Measurements from ENCODE around the gene NFIB. TPM values are rescaled to one million over a fixed set of nuclear protein-coding genes. Genes with fewer than 3 reads are reported as not detected.

NFIB gene
- total and polyA plus RNA-seq, 10 of the 15 experiments (the other 5 are each of a cell fraction or from before 2014, with no cell fraction given), result under 0.01 to 0.19 (median 0.05) TPM; not detected in 3

DNA sequence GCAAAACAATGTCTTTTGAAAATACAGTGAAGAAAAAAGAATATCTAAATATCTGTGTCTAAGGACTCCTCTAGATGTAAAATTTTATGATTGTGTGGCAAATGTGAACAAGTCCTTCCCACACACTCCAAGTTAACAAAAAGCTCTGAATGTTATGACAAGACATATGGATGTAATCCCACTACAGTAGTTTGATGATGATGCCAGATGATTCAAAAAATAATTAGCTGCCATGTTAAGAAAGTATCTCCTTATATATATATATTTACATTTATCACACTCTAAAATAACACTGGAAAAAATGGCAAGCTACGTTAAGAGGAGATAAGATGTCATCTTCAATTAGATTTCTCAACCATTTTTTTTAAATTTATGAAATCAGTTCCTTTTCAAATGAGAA, 178.5 kb downstream of the NFIB start:
- Histone ChIP-seq H2AFZ (ENCODE audit: control insufficient read depth, low read depth, low read length) (no peak overlapping the region), H3K27ac (ENCODE audit: control insufficient read depth, insufficient read depth) (no peak overlapping the region), H3K9ac (ENCODE audit: control insufficient read depth, insufficient read depth, low read length) (no peak overlapping the region), H3K36me3 (ENCODE audit: control insufficient read depth in 2 of 2, insufficient read depth in 2 of 2, low read length in 1 of 2) (no peaks in the 10 kb centered on the region), H3K27me3 (replicated peaks in 1 of 2; ENCODE audit: control insufficient read depth in 2 of 2, insufficient read depth in 2 of 2, low read length in 1 of 2) (no peaks in the 10 kb centered on the region), H3K4me1 (ENCODE audit: control insufficient read depth, insufficient read depth, low read length) (no peaks in the 10 kb centered on the region), H3K79me2 (ENCODE audit: control insufficient read depth, insufficient read depth, low read length) (no peaks in the 10 kb centered on the region), H3K4me3 (no peak overlapping the region), H3K4me2 (ENCODE audit: control insufficient read depth, insufficient read depth) (no peak overlapping the region), H3K9me3 (replicated peaks; ENCODE audit: control insufficient read depth, insufficient read depth, low read length) (no peaks in the 10 kb centered on the region), H4K20me1 (ENCODE audit: control insufficient read depth, insufficient read depth) (no peaks in the 10 kb centered on the region)
- ChIA-PET RAD21 (ENCODE audit: unreplicated experiment) (no interaction called here), POLR2A (no interaction called here), CTCF (no interaction called here), SMC1A (ENCODE audit: uncharacterized antibody, unreplicated experiment) (interaction anchor here (0.7 kb wide), 1 partner anchor 19 kb away, joined by 3 read pairs; no protein-coding TSS in a partner anchor)
- no TSS peak for BruUV-seq (replicated peaks)
- DNase-seq (ENCODE audit: low read depth, low spot score) (no peak), ATAC-seq (no peak), FAIRE-seq (no peak)
- intact Hi-C loops (cut with micrococcal nuclease; ENCODE audit: unreplicated experiment) (no loop called here), in situ Hi-C loops (cut with MboI) (no loop called here)
- TF ChIP-seq USF1 (IDR thresholded peaks at IDR 0.05; ENCODE audit: borderline replicate concordance, extremely low read length, insufficient read depth, low read depth, low read length) (no peak), IKZF1 (conservative IDR thresholded peaks at IDR 0.05) (no peak), MYB (IDR thresholded peaks at IDR 0.05; ENCODE audit: borderline replicate concordance, low read depth, low read length) (no peak), KAT2A (conservative IDR thresholded peaks at IDR 0.05; ENCODE audit: control insufficient read depth, low read depth, low read length) (no peak)
- 0% methylated on average over 1 of the region's 1 CpG for WGBS (ENCODE audit: insufficient coverage, insufficient replicate concordance, low lambda C conversion rate, missing lambda C conversion rate)

DNA sequence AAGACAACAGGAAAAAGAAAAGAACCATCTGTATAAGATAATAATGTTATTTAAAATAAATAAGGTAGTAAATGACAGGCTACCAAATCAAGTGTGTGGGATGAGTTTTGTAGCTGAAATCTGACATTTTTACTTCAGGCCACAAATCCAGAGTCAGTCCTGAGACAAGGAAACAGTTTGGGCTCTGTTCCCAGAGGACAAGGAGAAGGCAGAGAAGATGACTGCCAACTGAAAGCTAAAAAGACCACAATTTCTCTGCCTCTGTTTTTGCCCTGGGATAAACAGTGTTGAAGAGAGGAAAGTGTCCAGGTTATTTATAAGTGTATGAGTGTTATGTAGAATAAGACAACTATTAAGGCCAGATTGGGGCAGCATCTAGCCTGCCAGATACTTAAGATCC, 180.5 kb downstream of the NFIB start:
- ATAC-seq (no peak), DNase-seq (ENCODE audit: low read depth, low spot score) (no peak), FAIRE-seq (no peak)
- H3K9me3 ChIP-seq (replicated peaks; ENCODE audit: control insufficient read depth, insufficient read depth, low read length), result no peaks in the 10 kb centered on the region
- intact Hi-C loops (cut with micrococcal nuclease; ENCODE audit: unreplicated experiment) (no loop called here), in situ Hi-C loops (cut with MboI) (no loop called here)
- RAD21 ChIA-PET (ENCODE audit: unreplicated experiment), result no interaction called here
- no peak overlapping the region for H3K4me3 ChIP-seq
- CTCF ChIA-PET, result interaction anchor here (1.3 kb wide), 1 partner anchor 66 kb away, joined by 4 read pairs; no protein-coding TSS in a partner anchor
- SMC1A ChIA-PET (ENCODE audit: uncharacterized antibody, unreplicated experiment), result interaction anchor here (0.6 kb wide), 1 partner anchor 1099 kb away, joined by 3 read pairs; no protein-coding TSS in a partner anchor
- H3K9ac ChIP-seq (ENCODE audit: control insufficient read depth, insufficient read depth, low read length), result no peak overlapping the region
- no TSS peak for BruUV-seq (replicated peaks)
- H3K27me3 ChIP-seq (replicated peaks in 1 of 2; ENCODE audit: control insufficient read depth in 2 of 2, insufficient read depth in 2 of 2, low read length in 1 of 2), result no peaks in the 10 kb centered on the region
- no peaks in the 10 kb centered on the region for H3K79me2 ChIP-seq (ENCODE audit: control insufficient read depth, insufficient read depth, low read length)
- no peaks in the 10 kb centered on the region for H3K4me1 ChIP-seq (ENCODE audit: control insufficient read depth, insufficient read depth, low read length)
- no peak overlapping the region for H2AFZ ChIP-seq (ENCODE audit: control insufficient read depth, low read depth, low read length)
- H3K27ac ChIP-seq (ENCODE audit: control insufficient read depth, insufficient read depth), result no peak overlapping the region
- POLR2A ChIA-PET, result no interaction called here
- H4K20me1 ChIP-seq (ENCODE audit: control insufficient read depth, insufficient read depth), result no peaks in the 10 kb centered on the region
- no peak overlapping the region for H3K4me2 ChIP-seq (ENCODE audit: control insufficient read depth, insufficient read depth)
- no peaks in the 10 kb centered on the region for H3K36me3 ChIP-seq (ENCODE audit: control insufficient read depth in 2 of 2, insufficient read depth in 2 of 2, low read length in 1 of 2)
- no peak for TF ChIP-seq EGR1 (IDR thresholded peaks at IDR 0.05; ENCODE audit: borderline replicate concordance in 1 of 2, low read depth in 2 of 2, low read length in 2 of 2)
- TF ChIP-seq STAT1 (conservative IDR thresholded peaks at IDR 0.05), result no peak
- TF ChIP-seq IRF4 (IDR thresholded peaks at IDR 0.05; ENCODE audit: low read depth, low read length), result no peak
- TF ChIP-seq, protein P1, sequence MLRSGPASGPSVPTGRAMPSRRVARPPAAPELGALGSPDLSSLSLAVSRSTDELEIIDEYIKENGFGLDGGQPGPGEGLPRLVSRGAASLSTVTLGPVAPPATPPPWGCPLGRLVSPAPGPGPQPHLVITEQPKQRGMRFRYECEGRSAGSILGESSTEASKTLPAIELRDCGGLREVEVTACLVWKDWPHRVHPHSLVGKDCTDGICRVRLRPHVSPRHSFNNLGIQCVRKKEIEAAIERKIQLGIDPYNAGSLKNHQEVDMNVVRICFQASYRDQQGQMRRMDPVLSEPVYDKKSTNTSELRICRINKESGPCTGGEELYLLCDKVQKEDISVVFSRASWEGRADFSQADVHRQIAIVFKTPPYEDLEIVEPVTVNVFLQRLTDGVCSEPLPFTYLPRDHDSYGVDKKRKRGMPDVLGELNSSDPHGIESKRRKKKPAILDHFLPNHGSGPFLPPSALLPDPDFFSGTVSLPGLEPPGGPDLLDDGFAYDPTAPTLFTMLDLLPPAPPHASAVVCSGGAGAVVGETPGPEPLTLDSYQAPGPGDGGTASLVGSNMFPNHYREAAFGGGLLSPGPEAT (IDR thresholded peaks at IDR 0.05; ENCODE audit: low read depth), result no peak
- no peak for TF ChIP-seq TBL1XR1 (IDR thresholded peaks at IDR 0.05; ENCODE audit: low read depth, low read length)
- no peak for TF ChIP-seq RB1 (IDR thresholded peaks at IDR 0.05; ENCODE audit: borderline replicate concordance)
- no peak for TF ChIP-seq RUNX3 (IDR thresholded peaks at IDR 0.05; ENCODE audit: low read length)
- TF ChIP-seq, protein P2, sequence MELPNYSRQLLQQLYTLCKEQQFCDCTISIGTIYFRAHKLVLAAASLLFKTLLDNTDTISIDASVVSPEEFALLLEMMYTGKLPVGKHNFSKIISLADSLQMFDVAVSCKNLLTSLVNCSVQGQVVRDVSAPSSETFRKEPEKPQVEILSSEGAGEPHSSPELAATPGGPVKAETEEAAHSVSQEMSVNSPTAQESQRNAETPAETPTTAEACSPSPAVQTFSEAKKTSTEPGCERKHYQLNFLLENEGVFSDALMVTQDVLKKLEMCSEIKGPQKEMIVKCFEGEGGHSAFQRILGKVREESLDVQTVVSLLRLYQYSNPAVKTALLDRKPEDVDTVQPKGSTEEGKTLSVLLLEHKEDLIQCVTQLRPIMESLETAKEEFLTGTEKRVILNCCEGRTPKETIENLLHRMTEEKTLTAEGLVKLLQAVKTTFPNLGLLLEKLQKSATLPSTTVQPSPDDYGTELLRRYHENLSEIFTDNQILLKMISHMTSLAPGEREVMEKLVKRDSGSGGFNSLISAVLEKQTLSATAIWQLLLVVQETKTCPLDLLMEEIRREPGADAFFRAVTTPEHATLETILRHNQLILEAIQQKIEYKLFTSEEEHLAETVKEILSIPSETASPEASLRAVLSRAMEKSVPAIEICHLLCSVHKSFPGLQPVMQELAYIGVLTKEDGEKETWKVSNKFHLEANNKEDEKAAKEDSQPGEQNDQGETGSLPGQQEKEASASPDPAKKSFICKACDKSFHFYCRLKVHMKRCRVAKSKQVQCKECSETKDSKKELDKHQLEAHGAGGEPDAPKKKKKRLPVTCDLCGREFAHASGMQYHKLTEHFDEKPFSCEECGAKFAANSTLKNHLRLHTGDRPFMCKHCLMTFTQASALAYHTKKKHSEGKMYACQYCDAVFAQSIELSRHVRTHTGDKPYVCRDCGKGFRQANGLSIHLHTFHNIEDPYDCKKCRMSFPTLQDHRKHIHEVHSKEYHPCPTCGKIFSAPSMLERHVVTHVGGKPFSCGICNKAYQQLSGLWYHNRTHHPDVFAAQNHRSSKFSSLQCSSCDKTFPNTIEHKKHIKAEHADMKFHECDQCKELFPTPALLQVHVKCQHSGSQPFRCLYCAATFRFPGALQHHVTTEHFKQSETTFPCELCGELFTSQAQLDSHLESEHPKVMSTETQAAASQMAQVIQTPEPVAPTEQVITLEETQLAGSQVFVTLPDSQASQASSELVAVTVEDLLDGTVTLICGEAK (IDR thresholded peaks at IDR 0.05; ENCODE audit: borderline replicate concordance), result no peak

All from GM12878 (cell line).